ENCODE results near the gene CTBP1.

- TF ChIP-seq EZH2 (IDR thresholded peaks at IDR 0.05; ENCODE audit: low read length, unreplicated experiment) (no peak), CTCF (conservative IDR thresholded peaks at IDR 0.05; ENCODE audit: low read depth, low read length) (no peak), EZH2phosphoT487 (IDR thresholded peaks at IDR 0.05; ENCODE audit: borderline replicate concordance, low read length) (no peak)
Measured at GRCh38 chr4:1226598-1226997, 22.3 kb downstream of the CTBP1 start.

All from PC-3 (cell line).